NCI-H524 (cell line): Measurements from ENCODE around the gene DGCR6.
"Not testable (repeated sequence)": the region's sequence is repeated elsewhere in the genome, so short reads cannot be mapped to it uniquely, and the experiment has no call there.

ENCODE experiments used
- DNase-seq, 2 experiments: peaks; one replicate each; lab custom pipeline; 2025; lab: John Stamatoyannopoulos, UW

Gene DGCR6

GRCh38 chr22:18905540-18906409, at the start of gene DGCR6:
Gene DGCR6, plus strand, starts transcription at chr22:18906320. Its CDS starts 55 bp downstream, at chr22:18906375.
- DNase-seq = no peak

DNA sequence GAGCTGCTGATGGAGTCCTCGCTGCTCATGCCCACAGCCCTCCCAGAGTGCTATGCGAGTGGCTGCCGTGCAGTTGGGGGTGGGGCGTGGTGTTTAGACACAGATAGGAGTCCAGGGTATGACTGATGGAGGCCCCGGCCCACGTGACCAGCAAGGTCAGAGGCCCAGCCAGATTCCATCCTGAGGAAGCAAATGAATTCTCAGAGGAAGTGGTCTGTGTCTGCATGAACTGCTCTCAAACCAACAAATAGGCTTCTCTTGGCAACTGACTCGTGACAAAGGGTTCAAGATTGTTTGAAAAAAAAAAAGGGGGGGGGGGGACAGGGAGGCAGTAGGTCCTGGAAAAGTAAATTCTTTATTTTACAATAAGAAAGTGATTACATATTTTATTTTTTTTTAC, 46.8 kb upstream of the DGCR6 start:
- not testable (repeated sequence) for DNase-seq

DNA sequence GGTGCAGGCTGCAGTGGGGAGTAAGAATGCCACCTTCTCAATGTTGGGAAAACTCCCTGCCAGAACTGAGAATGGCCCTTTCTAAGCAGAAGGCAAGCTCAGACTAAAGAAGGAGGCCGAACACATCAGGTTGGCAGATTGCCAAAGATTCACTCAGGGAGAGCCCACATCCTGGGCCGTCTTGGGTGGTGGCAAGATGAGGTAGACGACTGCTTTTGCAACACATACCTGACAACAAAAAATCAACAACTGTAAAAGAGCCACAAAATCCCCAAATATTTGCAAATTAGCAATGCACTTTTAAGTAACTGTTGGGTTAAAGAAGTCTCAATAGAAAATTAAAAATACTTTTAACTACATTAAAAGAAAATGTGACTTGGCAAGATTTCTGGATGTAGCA, 24.9 kb upstream of the DGCR6 start:
- DNase-seq = not testable (repeated sequence)

GRCh38 chr22:18884465-18884864, 21.7 kb upstream of the DGCR6 start:
- DNase-seq = not testable (repeated sequence)

- no peak for DNase-seq
Measured at GRCh38 chr22:18888115-18888514, 18.0 kb upstream of the DGCR6 start.

DNA sequence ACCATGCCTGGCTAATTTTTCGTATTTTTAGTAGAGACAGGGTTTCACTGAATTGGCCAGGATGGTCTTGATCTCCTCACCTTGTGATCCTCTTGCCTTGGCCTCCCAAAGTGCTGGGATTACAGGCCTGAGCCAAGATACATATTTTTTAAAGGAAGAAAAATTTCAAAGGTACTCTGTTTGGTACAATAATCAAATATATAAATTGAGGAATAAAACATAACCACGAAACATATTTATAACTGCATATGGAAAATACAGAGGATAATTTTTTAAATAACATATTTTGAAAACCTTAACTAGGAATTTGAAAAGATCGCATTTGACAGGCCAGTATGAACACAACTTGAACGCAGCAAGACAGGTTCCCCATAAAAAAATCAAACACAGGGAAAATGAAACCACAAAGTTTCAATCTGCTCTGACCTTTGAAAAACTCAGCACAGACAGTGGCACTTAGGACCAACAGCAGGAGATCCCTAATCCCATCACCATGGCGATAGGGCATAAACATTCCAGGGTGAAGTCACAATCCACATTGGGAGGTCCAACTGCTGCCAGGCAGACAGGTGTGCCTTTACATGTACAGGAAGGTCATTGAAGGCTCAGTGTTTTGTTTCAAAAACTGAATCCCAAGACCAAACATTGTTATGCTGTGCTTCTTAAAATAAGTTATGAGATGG, 15.5 kb upstream of the DGCR6 start:
- DNase-seq = not testable (repeated sequence)

DNA sequence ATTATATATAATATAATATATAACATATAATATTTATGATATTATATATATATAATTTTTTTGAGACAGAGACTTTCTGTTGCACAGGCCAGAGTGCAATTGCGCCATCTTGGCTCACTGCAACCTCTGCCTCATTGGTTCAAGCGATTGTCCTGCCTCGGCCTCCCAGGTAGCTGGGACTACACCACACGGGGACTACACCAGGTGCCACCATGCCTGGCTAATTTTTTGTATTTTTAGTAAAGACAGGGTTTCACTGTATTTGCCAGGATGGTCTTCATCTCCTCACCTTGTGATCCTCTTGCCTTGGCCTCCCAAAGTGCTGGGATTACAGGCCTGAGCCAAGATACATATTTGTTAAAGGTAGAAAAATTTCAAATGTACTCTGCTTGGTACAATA, 12.3 kb upstream of the DGCR6 start:
- DNase-seq = not testable (repeated sequence)

DNA sequence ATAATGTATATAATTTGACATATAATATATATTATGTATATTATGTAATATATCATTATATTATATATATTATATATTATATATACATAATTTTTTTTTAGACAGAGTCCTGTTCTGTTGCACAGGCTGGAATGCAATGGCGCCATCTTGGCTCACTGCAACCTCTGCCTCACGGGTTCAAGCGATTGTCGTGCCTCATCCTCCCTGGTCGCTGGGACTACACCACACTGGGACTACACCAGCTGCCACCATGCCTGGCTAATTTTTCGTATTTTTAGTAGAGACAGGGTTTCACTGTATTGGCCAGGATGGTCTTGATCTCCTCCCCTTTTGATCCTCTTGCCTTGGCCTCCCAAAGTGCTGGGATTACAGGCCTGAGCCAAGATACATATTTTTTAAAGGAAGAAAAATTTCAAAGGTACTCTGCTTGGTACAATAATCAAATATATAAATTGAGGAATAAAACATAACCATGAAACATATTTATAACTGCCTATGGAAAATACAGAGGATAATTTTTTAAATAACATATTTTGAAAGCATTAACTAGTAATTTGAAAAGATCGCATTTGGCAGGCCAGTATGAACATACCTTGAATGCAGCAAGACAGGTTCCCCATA, 10.0 kb upstream of the DGCR6 start:
- not testable (repeated sequence) for DNase-seq

DNA sequence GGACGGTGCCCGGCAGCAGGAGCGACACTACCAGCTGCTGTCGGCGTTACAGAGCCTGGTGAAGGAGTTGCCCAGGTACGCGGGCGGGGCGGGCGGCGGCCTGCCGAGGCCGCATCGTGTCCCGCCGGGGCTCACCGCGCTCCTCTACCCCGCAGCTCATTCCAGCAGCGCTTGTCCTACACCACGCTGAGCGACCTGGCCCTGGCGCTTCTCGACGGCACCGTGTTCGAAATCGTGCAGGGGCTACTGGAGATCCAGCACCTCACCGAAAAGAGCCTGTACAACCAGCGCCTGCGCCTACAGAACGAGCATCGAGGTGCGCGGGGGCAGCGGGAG, 258 bp downstream of the DGCR6 start:
- not testable (repeated sequence) for DNase-seq

DNA sequence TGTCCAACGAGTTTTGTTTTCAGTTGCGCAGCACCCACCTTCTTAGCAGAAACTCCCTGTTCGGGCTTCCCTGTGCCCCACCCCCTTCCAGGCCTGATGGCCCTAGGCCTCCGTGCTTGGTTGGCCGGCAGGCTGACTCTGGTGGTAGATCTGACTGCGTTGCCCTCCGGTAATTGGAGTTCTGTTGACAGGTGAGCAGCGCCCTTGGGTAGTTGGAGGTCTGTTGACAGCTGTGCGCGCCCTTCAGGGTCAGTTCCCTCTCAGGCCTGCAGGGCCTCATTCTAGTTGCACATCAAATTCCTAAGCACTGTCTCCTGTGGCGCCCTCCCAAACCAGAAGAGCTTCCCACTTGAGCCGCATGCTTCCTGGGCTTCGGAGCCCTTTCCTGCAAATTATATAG, 776 bp downstream of the DGCR6 start:
- DNase-seq = no peak

GRCh38 chr22:18909556-18909955, 3.4 kb downstream of the DGCR6 start:
- no peak for DNase-seq

- DNase-seq = not testable (repeated sequence)
Measured at GRCh38 chr22:18911535-18911934, 5.4 kb downstream of the DGCR6 start.

- not testable (repeated sequence) for DNase-seq
Measured at GRCh38 chr22:18912264-18912946, 6.3 kb downstream of the DGCR6 start.

GRCh38 chr22:18914558-18914957, 8.4 kb downstream of the DGCR6 start:
- DNase-seq = not testable (repeated sequence)

DNA sequence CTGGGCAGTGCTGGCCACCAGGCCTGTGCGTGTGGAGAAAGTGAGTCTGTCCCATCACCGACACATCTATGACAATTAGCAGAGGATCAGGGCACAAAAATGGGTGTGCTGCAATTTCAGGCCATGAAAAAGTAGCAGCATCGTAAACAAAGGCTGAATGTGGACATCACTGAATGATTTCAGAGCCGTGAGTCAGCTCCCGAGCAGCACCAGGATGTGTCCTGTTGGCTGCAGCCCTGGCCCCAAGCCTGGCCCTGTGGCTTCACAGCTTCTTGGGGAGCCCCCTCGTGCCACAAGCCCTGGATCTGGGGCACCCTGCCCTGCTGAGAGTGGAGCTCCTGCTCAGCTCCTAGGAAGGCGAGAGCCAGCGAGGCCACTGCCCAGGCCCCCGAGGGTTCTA, 9.4 kb downstream of the DGCR6 start:
- DNase-seq = not testable (repeated sequence)

- not testable (repeated sequence) for DNase-seq
Measured at GRCh38 chr22:18917818-18918217, 11.7 kb downstream of the DGCR6 start.

GRCh38 chr22:18920257-18920902, 14.3 kb downstream of the DGCR6 start:
- not testable (repeated sequence) for DNase-seq

- no peak for DNase-seq
Measured at GRCh38 chr22:18925368-18926064, 19.4 kb downstream of the DGCR6 start.

GRCh38 chr22:18927020-18927419, 20.9 kb downstream of the DGCR6 start:
- no peak for DNase-seq

GRCh38 chr22:18927573-18927972, 21.5 kb downstream of the DGCR6 start:
- DNase-seq = no peak

DNA sequence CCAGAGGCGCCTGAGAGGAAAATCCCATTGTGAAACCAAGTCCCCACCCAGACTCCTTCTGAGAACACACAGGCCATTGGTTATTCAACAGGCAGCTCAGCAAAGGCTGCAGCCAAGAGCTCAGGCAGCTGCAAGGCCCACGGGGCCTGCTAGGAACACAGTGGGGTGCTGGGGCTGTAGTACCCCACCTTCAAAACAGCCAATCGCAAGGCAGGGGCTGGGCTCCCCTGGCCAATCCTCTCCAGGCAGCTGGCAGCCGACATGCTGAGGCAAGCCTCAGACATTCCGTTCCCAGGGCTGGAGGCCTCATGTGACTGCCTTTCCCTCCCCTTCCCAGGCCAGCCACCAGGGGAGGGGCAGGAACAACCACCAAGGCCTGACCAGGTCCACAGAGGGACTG, 23.3 kb downstream of the DGCR6 start:
- DNase-seq = no peak
